GM19452 (cell line): ENCODE measurements around the gene KRTAP5-3.

Experiments used
- ATAC-seq: cut with Tn5 transposase; IDR thresholded peaks from one replicate; pipeline ENCODE4 v1.9.1; 2021; ENCODE audit not compliant: unreplicated experiment

Gene KRTAP5-3

GRCh38 chr11:1566381-1567051, 41.7 kb downstream of the KRTAP5-3 start:
- no peak for ATAC-seq

- ATAC-seq, result no peak
Observed at GRCh38 chr11:1565904-1566247, 42.4 kb downstream of the KRTAP5-3 start.

- ATAC-seq, result no peak
Observed at GRCh38 chr11:1565173-1565903, 42.9 kb downstream of the KRTAP5-3 start.

GRCh38 chr11:1564535-1565172, 43.6 kb downstream of the KRTAP5-3 start:
- ATAC-seq, result no peak

GRCh38 chr11:1563697-1564534, 44.3 kb downstream of the KRTAP5-3 start:
- no peak for ATAC-seq

GRCh38 chr11:1563149-1563638, 45.1 kb downstream of the KRTAP5-3 start:
- ATAC-seq, result no peak

GRCh38 chr11:1562469-1563148, 45.7 kb downstream of the KRTAP5-3 start:
- ATAC-seq, result no peak

GRCh38 chr11:1561955-1562354, 46.3 kb downstream of the KRTAP5-3 start:
- no peak for ATAC-seq

- ATAC-seq, result no peak
Observed at GRCh38 chr11:1561266-1561665, 47.0 kb downstream of the KRTAP5-3 start.

- no peak for ATAC-seq
Observed at GRCh38 chr11:1560649-1561251, 47.5 kb downstream of the KRTAP5-3 start.

GRCh38 chr11:1560002-1560648, 48.1 kb downstream of the KRTAP5-3 start:
- ATAC-seq, result no peak

GRCh38 chr11:1559111-1559951, 48.9 kb downstream of the KRTAP5-3 start:
- ATAC-seq, result no peak

GRCh38 chr11:1558775-1559110, 49.5 kb downstream of the KRTAP5-3 start:
- no peak for ATAC-seq

GRCh38 chr11:1557904-1558774, 50.1 kb downstream of the KRTAP5-3 start:
- no peak for ATAC-seq
